Stimulated activated CD4-positive, alpha-beta T cell treated with anti-CD3 and anti-CD28 coated beads, TNF-alpha, amount 100 ng/mL, for 4 hours (primary cell): ENCODE data around the gene ALOXE3.
A peak's percentile ranks its signal among the peaks of the same experiment; 100 is the strongest.

ENCODE experiments used
- DNase-seq, 3 experiments: peaks; one replicate each; pipeline ENCODE4 v3.0.0-alpha.2; 2020; ENCODE audit warnings: low read depth in 3 of 3

The ALOXE3 gene

DNA sequence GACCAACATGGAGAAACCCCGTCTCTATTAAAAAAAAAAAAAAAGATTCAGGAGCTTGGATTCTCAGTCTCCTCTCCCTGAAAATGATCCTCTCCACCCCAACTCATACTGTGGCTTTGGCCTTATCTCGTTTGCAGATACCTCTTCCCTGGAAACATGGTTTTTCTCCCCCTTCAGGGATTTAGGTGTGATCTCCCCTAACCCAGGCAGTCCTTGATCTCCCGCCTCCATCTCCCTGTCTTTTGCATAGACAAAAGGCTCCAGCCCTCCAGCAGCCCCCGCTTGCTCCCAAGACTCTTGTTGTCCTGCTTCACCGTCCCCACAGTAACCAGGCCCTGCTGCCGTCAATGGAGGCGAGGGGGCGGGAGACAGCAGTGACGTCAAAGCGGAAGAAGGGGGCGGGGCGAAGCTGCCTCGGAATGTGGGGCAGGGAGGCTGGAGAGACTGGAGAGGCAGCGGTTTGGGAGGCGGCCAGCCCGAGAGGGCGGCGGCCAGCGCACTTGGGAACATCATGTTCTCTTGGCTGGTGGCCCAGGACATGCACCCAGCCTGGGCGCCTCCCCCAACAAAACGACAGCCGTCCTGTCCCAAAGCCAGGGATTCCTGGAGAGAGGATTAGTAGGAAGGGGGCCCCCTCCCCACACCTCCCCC is 35.8 kb upstream of the ALOXE3 start:
- peak; percentile 72 to 83 (median 82) for DNase-seq

DNA sequence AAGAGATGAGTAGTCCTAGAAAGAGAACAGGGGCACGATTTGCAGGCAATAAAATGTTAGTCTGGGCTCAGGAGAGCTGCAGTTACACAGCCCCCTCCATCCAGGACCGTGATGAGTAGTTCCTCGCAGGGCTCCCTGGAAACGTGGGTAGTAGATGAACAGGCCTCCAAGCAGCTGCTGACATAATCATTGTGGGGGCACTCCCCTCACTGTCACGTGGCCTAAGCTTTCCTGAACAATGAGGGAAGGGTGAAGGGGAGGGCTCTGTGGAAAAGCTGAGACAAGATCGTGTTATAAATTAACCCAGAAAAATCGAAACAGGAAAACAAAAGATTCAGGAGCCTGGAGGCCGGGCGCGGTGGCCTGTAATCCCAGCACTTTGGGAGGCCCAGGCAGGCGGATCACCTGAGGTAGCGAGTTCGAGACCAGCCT is 35.2 kb upstream of the ALOXE3 start:
- DNase-seq = peak in 1 of 3 experiments; percentile 49

DNA sequence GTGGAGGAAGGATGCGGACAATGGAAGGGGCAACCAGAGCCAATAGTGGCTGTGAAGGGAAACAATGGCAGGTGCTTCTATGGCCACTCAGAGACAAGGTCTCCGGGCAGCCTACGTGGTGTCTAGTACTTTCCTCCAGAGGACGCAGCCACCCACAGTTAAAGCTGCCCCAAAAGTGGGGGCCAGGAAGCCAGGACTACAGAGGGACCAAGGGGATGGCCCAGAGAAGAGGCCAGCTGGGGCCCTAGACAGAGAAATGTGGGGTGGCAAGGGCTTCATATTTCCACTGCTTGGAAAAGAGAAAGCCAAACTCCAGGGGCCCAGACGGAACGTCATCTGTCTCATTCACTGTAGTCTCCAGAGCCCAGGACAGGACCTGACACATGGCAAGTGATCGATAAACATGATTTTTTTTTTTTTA is 34.7 kb upstream of the ALOXE3 start:
- DNase-seq = no peak

DNA sequence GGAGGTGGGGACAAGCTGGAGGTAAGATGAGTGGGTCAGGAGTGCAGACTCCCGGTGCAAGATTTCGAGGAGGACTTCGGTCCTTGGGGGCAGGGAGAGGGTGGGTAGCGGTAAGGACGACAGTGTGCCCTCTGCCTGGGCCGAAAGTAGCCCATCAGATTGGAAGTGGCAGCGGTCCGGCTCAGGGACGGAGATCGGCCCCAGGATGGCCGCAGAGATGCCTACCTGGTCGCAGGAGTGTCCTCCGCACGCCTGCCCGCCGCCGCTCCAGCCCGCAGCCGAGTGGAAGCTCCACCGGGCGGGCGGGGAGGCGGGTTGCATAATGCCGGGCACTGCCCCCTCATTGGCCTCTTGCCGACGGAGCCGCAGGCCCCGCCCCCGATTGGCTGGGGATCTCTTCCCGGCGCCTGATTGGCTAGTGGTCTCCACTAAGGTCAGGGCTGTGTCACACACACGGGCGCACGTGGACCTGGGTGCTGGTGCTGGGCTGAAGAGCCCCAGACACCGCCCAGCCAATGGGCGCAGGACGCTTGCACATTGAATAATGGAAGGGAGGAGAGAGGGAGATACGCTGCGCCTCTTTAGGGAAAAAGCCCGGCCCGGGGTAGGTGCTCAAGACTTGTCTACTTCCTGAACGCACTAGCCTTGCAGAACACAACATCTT is 33.9 kb upstream of the ALOXE3 start, which contains the start of gene PER1:
Gene PER1 (minus strand): TSS at position 293 of the 664 bp plus-strand sequence. CDS start 1,698 bp downstream, outside the sequence.
- DNase-seq = peak; percentile 75 to 80 (median 77)

DNA sequence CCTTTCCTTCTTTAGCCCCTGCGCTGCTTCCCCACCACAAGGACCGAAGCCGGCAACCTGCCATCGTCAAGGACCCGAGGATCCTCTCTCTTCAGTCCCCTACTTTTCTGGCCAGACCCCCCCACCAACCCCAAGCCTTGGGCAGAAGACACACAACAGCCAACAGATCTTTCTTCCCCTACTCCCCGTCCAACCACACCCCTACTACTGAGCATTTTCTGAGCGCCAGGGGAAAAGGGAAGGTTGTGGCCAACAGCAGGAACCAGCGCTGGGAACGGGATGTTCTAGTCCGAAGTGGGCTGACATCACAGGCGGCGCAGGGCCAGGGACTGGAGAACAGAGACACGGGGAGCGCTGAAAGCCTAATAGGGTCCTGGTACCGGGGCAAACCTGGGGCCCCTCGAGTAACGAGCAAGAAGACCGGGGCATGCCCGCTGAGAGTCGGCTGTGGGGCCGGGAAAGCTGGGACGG is 33.4 kb upstream of the ALOXE3 start:
- DNase-seq = no peak

DNA sequence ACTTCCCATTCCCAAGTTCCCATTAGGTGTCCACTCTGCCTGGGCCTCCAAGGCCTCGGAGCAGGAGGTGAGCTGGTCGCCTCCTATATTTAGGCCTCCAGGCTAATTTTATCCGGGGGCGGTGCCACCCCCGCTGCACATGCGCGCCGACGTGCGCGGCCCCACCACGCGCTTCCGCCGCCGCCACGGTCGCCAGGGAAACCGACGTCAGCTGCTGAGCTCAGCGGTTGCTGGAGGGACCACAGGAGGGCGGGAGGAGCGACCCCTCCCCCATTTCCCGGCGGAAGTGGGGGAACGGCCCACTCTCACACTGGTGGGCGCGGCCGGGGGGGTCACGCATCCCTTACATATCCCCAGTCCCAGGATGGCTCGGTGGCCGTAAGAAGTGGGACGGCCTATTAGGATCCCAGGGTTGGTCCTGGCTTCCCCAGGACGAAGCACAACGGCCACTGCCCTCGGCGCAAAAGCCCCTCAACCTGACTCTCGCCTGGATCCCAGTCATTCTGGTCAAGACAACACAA is 32.9 kb upstream of the ALOXE3 start:
- DNase-seq = peak; percentile 78 to 86 (median 80)

DNA sequence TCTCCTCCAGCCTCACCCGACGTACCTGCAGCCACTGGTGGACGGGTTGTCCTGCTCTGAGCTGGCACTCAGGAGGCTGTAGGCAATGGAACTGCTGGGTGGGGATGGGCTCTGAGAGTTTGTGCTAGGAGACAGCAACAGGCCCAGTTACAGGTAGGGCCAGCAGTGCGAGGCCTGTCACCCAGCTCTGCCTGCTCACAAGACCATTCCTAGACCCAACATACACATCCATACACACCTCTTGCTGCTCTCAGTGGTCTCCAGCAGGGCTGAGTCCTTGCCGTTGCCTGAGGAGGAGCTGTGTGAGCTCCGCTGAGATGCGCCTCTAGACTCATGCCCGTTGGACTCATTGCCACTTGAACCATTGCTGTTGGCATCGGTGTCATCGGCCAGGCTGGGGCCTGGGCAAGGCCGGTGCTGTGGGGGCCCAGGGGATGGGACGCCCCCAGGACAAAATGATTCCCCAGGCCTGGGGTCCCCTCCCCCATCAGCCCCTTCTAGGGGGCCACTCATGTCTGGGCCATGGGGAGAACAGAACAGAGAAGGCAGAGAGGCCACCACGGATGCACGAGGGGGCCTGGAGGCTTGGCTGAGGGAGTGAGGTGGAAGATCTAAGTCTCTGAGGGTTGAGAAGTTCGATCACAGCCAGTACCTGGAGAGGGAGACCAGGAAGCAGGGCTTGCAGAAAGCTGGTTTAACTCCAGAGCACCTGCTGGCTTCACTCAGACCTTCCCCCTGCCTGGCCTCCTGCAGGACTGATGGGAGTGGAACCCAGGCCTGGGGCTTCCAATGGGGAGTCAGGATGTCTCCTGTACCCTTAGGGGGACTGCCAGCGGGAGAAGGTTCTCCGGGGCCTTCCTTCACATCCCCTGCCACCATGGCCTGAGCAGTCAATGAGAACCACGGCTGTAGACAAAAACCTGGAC is 32.1 kb upstream of the ALOXE3 start:
- no peak for DNase-seq

DNA sequence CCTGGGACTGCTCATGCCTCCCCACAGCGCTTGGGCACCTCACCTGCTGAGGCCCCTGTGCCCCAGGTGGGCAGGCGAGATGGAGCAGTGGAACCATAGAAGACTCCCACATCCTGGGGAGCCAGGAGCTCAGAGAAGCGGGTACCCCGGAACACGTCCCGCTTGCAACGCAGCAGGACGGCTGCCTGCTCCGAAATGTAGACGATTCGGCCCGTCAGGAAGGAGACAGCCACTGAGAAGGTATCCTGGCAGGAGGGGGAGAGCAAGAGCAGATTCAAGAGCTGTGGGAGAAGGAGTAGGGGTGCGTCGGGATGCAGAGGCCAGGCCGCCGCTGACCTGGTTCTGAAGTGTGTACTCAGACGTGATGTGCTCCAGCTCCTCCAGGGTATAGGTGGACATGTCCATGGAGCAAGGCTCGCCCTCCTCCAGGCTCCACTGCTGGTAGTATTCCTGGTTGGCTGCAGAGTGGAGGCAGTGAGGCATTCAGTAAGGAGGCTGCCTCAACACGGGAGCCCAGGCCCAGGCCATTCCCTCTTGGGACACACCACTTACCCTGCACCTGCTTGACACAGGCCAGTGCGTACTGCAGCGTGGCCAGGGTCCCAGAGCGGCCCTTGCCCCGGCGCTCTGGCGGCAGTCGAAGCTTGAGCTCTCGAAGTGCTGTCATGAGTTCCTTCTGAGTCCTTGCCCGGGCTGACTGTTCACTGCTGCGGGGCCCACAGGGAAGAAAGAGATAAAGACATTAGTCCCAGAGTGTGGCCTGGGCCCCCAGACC is 31.3 kb upstream of the ALOXE3 start:
- DNase-seq = no peak

DNA sequence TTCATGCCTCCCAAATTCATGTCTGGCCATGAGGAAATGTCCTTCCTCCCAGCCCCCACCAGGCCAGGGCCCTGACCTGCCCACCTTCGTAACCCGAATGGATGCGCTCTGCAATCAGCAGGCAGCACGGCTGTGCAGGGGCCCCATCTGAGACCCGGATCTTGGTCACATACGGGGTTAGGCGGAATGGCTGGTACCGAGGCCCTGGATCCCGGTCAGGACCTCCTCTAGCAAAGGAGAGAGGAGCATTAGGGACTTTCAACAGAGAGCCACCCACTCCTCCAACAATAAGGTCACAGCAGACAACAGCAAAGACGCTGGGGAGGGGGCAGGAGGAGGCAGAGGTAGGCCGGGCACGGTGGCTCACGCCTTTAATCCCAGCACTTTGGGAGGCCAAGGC is 30.2 kb upstream of the ALOXE3 start:
- no peak for DNase-seq

DNA sequence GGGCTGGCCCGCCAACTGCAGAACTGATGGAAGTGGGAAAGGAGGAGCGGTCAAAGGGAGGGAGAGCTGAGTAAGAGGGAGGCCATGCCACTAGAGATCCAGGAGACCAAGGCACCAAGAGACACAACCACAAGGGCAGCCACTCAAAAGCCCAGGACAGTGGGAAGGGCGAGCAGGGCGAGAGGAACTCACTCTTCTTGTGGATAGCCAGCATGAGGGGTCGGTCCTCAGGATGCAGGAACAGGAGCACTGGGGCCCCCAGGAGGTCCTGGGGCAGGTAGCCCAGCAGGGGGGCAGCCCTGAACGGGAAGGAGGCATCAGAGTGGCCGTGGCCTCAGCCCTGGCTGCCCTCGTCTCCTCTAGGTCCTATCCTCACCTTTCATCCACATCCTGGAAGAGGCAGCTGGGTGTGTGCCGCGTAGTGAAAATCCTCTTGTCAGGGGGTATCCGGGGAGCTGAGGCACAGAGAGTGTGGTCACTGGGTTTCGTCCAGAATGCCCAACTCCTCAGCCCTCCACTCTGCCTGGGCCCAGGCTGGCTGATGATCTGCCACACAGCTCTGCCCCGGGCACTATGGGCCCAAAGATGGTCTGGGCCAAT is 29.6 kb upstream of the ALOXE3 start:
- no peak for DNase-seq

DNA sequence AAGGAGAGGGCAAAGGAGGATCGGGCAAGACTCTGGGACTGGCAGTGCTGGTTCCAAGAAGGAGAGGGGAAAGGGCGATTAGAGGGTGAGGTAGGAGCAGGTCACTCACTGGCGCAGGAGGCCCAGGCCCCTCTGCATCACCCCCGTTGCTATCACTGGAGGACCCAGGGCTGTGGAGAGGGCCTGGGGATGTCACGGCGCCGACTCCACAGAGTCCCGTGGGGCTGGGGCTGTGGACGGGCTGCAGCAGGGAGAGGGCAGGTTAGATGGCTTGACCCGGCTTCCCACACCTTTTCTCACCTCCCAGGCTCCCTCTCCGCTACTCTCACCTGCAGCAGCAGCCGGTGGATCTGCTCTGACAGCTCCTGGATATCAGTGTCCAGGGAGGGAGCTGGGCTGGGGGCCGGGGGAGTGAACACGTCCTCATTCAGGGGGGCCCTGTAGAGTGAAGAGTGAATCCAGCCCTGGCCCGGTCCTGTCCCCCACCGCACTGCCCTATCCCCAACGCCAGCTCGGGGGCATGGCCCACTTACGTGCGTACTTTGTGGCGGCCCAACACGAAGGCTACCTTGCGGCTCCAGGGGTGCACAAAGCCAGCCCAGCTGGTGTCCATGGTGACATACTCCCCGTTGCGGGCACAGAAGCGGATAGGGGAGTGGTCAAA is 29.0 kb upstream of the ALOXE3 start:
- DNase-seq = no peak

DNA sequence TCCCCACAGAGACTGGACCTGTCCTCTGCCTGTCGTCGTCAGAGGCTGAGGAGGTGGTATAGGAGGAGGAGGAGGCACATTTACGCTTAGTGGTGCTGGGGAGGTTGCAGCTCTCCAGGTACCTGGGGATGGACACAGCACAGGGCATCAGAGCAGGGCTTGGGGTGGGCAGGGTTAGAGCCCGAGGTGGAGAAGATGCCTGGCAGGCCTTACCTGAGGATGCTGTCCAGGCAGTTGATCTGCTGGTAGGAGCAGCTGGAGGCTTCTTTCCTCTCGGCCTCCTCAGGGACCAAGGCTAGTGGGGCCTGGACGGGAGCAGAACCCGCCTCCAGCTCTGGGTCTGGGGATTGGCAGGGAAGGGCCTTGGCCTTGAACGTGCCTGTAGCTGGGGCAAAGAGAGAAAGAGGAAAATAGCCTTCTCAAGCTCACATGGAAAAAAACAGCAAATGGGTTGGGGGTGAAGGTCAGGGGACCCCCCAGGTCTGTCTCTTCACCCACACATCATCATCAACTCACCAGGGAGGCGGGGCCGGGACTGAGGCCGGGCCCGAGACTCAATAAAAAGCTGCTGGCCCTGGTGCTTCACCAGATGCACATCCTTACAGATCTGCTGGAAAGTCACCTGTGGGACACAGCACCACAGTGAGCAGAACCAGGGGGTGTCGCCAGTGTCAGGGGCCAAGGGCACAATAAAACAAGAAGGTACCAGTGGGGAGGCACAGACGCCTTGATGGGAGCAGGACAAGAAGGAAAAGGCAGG is 28.2 kb upstream of the ALOXE3 start:
- no peak for DNase-seq

DNA sequence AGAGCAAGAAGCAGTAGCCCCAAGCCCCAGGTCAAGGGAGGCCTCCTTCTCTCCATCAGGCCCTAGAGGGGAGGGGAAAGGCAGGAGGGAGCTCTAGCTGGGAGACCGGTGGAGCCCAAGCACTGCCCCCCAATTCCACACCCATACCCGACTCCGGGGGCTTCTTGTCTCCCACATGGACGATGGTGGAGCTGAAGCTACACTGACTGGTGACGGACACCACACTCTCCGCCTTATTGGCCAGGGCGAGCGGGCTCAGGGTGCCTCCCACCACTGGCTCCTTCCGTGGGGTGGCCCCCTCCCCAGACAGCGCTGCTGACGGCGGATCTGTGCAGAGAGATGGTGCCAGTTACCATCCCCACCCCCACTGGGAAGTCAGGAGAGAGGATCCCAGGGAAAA is 27.5 kb upstream of the ALOXE3 start:
- DNase-seq = no peak

DNA sequence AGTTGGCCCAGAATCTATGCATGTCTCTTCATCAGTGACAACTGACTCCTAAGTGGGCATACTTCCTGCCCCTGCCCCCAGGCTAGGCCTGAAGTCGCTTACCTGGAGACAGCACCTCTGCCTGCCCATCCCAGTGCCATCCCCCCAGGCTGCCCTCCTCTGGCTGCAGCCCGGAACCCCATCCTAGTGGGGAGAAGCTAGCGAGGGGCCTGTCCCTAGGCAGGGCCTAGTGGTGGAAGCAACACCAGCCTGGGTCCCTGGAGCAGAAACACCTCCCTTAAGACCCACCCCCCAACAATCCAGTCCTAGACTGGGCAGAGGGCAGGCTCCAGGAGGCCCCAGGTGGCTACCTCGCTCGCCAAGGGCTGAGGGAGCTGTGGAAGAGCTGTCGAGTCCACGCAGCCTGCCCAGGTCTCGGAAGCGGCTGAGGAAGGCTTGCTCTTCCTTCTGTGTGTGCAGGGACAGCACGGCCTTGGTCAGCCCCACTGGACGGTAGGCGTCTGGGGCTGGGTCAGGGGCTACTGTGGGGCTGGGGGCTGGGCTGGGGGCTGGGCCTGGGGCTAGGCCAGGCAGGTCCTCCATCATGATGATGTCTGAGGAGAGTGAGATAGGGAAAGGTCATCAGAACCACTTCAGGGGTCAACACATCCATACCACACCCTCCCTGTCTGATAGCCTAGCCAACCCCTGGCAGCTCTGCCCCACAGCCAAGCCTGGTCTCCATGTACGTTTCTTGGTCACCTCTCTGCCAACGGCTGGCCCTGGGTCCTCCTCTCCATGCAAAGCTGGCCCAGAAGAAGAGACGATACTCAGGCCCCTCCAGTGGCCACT is 26.3 kb upstream of the ALOXE3 start:
- DNase-seq = no peak

DNA sequence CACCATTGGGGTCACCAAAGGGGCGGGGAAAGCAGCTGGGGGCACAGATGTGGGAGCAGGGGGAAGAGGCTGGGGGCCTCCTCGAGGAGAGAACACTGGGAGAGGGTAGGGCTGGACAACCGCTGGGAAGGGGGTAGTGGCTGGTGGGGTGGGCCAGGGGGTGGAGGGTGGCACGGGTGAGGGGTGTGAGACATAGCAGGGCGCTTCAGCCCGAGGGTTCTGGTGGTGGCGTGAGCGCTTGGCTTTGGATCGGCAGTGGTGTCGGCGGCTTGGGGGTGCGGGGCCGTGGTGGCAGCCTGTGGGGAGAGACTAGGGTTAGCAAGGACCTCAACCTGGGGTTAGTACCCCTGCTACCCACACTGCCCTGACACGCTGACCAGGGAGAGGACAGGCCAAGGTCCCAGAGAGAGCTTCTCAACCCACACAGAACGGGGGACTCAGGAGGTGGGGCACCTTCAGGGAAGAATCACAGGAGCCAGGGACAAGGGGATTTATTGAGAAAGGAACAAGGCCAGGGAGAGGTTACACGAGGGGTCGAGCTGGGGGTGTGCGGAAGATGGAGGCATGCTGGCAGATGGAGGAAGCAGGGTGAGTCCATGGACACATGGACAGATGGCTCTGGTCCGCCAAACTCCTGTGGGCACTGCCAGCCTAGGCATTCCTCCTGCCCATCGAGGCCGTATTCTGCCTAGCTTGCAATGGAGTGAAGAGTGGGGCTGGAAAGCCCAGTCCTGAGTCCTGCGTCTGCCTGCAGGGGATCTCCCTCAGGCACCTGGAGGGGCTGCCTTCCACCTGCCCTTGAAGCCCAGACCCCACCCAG is 25.5 kb upstream of the ALOXE3 start:
- DNase-seq = no peak

DNA sequence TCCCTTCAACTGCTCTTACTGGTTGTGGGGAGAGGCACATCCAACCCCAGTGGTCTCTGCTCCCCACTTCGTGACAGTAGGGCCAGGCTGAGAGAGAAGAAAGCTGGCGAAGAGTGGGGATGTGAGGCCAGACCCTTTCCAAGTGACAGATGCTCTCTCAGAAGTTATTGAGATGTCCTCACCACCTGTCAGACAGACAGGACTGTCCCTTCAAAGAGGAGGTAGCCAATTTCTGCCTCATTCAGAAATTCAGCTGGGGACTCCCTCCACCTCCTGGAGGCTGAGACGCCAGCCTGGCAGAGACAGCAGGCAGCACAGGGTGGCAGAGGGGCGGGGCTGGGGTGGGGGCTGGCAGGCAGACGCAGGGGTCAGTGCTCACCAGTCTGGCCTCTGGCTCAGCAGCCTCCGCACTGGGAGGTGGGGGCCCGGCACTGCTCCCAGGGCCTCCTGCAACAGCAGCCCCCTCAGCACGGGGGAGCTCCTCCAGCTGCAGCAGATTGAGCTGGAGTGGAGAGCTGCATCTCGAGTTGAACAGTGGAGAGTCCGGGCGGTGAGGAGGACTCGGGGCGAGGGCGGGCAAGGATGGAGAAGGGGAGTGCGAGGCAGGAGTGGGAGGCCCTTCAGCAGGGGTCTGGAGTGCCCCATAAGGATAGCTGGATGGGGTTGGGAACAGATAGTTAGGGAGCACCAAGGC is 24.7 kb upstream of the ALOXE3 start:
- DNase-seq = no peak
